Measurements from ENCODE around the gene HPS4. TPM values are rescaled to one million over a fixed set of nuclear protein-coding genes. Genes with fewer than 3 reads are reported as not detected.
"Not testable (repeated sequence)": the region's sequence is repeated elsewhere in the genome, so short reads cannot be mapped to it uniquely, and the experiment has no call there.

The HPS4 gene
- total RNA-seq, 1 experiment from 2014 or later: 43.1 TPM

DNA sequence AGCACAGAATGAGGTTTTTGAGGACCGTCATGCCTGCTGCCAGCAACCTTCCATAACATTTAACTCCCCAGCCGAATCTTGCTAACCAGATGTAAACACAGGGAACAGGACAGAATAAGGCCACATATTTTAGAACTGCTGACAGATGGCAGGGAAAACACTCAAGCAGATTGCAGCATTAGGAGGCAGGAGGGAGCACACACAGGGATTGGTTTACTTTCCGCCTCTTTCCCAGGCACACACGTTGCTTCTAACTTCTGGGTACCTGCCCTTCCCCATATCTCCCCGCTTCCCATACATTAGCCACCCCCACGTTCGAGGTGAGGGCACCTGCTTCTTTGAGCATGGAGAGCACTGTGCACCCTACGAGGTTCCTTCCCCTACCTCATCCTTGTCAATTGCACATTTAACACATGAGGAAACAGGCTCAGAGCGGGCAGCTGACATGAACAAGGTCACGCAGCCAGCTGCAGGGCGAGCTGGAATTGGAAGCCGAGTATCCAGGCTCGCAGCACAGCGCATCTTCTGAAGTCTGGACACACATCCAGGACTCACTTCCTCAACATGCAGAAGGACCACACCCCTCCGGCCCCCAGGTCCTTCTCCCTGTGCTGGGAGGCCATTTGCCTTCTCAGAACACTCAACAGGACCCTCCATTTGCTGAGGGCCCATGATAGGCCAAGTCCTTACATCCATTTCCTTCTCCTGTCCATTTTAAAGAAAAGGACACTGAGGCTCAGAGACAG is 35.8 kb downstream of the HPS4 start:
- DNase-seq: no peak
- Histone ChIP-seq H3K27me3 (ENCODE audit: control insufficient read depth, insufficient read depth, low read length) (no peaks in the 10 kb centered on the region), H3K4me3 (ENCODE audit: insufficient read depth, low read depth, low read length) (no peak overlapping the region), H3K36me3 (replicated peaks; ENCODE audit: control insufficient read depth, insufficient read depth, low read length) (peaks cover 3% of the 10 kb centered on the region)

DNA sequence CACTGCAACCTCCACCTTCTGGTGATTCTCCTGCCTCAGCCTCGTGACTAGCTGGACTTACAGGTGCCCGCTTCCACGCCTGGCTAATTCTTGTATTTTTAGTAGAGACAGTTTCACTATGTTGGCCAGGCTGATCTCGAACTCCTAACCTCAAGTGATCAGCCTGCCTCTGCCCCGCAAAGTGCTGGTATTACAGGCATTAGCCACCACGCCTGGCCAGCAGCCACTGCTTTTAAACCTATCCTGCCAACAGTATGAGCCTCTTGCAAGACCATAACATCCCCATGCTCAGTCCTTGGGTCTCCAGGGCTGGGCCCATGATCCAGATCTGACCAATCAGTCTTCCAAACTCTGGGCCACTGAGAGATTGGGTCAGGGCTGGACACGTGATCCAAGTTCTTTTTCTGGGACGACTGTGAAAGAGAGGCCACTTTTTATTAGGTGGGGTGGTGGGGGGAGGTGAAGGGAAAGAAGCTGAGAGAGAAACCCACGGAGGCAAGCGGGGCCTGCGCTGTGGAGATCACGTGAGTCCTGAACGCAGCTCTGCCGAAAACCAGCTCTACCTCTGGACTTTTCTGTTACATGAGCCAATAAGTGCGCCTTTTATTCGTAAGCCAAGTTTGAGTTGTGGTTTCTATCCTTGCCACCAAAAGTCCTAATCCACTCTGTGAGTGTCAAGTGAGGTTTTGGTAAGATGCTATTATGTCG is 36.6 kb downstream of the HPS4 start:
- no peak overlapping the region for H3K4me3 ChIP-seq (ENCODE audit: insufficient read depth, low read depth, low read length)
- H3K27me3 ChIP-seq (ENCODE audit: control insufficient read depth, insufficient read depth, low read length): no peaks in the 10 kb centered on the region
- DNase-seq: no peak
- peaks cover 3% of the 10 kb centered on the region for H3K36me3 ChIP-seq (replicated peaks; ENCODE audit: control insufficient read depth, insufficient read depth, low read length)

- no peak overlapping the region for H3K4me3 ChIP-seq (ENCODE audit: insufficient read depth, low read depth, low read length)
- no peaks in the 10 kb centered on the region; the same call in 1 of the 2 replicates for H3K36me3 ChIP-seq (replicated peaks; ENCODE audit: control insufficient read depth, insufficient read depth, low read length)
- no peaks in the 10 kb centered on the region for H3K27me3 ChIP-seq (ENCODE audit: control insufficient read depth, insufficient read depth, low read length)
- DNase-seq: no peak
These were observed 37.9 kb downstream of the HPS4 start for GRCh38 chr22:26445577-26446275.

- H3K27me3 ChIP-seq (ENCODE audit: control insufficient read depth, insufficient read depth, low read length): no peaks in the 10 kb centered on the region
- DNase-seq: no peak
- H3K36me3 ChIP-seq (replicated peaks; ENCODE audit: control insufficient read depth, insufficient read depth, low read length): no peaks in the 10 kb centered on the region; the same call in 1 of the 2 replicates
- H3K4me3 ChIP-seq (ENCODE audit: insufficient read depth, low read depth, low read length): no peak overlapping the region
These were observed 38.8 kb downstream of the HPS4 start for GRCh38 chr22:26444777-26445176.

GRCh38 chr22:26443901-26444690 is 39.5 kb downstream of the HPS4 start:
- Histone ChIP-seq H3K27me3 (ENCODE audit: control insufficient read depth, insufficient read depth, low read length) (no peaks in the 10 kb centered on the region), H3K36me3 (replicated peaks; ENCODE audit: control insufficient read depth, insufficient read depth, low read length) (no peaks in the 10 kb centered on the region; the same call in 1 of the 2 replicates), H3K4me3 (ENCODE audit: insufficient read depth, low read depth, low read length) (no peak overlapping the region)
- no peak for DNase-seq

DNA sequence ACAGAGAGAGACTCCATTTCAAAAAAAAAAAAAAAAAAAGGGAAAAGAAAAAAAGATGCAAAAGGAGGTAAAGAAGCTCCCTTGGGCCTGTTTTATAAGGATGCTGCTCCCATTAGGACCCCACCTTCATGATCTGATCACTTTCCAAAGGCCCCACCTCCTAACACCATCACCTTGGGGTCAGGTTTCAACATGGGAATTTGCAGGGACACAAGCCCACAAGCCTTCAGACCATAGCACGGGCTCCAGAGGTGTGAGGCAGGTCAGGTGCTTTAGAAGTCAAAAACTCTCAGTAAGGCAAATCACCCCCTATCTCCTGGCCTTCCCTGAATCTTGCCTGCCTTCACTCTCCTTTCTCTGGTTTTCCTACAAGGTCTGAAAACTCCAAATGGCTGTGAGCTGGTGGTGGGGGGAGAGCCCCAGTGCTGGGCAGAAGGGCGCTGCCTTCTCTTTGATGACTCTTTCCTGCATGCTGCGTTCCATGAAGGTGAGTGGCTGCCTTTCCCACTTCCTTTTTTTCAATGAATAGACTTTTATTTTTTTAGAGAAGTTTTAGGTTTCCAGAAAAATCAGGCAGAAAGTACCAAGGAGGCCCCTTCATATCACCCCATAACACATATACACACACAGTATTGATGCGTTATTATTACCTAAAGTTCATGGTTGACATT is 41.4 kb downstream of the HPS4 start:
- no peaks in the 10 kb centered on the region for H3K27me3 ChIP-seq (ENCODE audit: control insufficient read depth, insufficient read depth, low read length)
- no peak for DNase-seq
- no peak overlapping the region for H3K4me3 ChIP-seq (ENCODE audit: insufficient read depth, low read depth, low read length)
- no peaks in the 10 kb centered on the region; the same call in none of the 2 replicates for H3K36me3 ChIP-seq (replicated peaks; ENCODE audit: control insufficient read depth, insufficient read depth, low read length)

GRCh38 chr22:26439559-26439958 is 44.0 kb downstream of the HPS4 start:
- H3K27me3 ChIP-seq (ENCODE audit: control insufficient read depth, insufficient read depth, low read length): no peaks in the 10 kb centered on the region
- no peak for DNase-seq

GRCh38 chr22:26438776-26439175 is 44.8 kb downstream of the HPS4 start:
- not testable (repeated sequence) for H3K36me3 ChIP-seq (replicated peaks; ENCODE audit: control insufficient read depth, insufficient read depth, low read length); H3K4me3 ChIP-seq (ENCODE audit: insufficient read depth, low read depth, low read length); DNase-seq; H3K27me3 ChIP-seq (ENCODE audit: control insufficient read depth, insufficient read depth, low read length)

More at GRCh38 chr22:26439559-26439958, 44.0 kb downstream of the HPS4 start:
- no peaks in the 10 kb centered on the region; the same call in none of the 2 replicates for H3K36me3 ChIP-seq (replicated peaks; ENCODE audit: control insufficient read depth, insufficient read depth, low read length)
- no peak overlapping the region for H3K4me3 ChIP-seq (ENCODE audit: insufficient read depth, low read depth, low read length)

- Histone ChIP-seq H3K36me3 (replicated peaks; ENCODE audit: control insufficient read depth, insufficient read depth, low read length) (no peaks in the 10 kb centered on the region; the same call in 1 of the 2 replicates), H3K27me3 (ENCODE audit: control insufficient read depth, insufficient read depth, low read length) (no peaks in the 10 kb centered on the region), H3K4me3 (ENCODE audit: insufficient read depth, low read depth, low read length) (no peak overlapping the region)
- peak; percentile 70 for DNase-seq
These were observed 45.7 kb downstream of the HPS4 start for GRCh38 chr22:26437694-26438392.

DNA sequence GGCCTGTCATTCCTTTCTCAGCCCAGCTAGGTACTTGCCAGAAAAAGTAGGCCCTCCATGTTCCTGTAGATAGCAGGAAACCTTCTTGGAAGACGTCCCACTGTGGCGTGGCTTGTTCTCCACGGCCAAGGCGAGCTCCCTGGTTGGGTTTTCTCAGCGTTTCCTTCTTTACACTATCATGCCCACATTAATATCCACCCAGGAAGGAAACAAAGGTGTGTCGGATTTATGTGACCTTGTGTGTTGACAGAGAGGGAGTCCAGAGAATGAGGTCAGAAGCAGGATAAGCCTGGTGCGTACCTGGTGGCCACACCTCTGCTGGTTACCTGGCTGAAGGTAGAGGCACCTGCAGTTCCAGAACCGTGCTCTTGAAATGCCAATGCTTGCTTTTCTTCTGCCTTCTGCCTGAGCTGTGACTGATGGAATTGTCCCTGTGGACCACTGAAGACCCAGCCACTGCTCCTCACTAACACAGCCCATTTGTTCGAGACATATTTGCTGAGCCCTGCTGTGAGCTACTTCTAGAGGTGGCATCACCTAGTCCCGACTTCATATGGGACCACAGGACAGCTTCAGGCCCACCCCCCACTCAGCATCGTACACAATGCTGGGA is 46.6 kb downstream of the HPS4 start:
- Histone ChIP-seq H3K27me3 (ENCODE audit: control insufficient read depth, insufficient read depth, low read length) (no peaks in the 10 kb centered on the region), H3K4me3 (ENCODE audit: insufficient read depth, low read depth, low read length) (no peak overlapping the region), H3K36me3 (replicated peaks; ENCODE audit: control insufficient read depth, insufficient read depth, low read length) (no peaks in the 10 kb centered on the region; the same call in 1 of the 2 replicates)
- no peak for DNase-seq

- no peaks in the 10 kb centered on the region; the same call in 1 of the 2 replicates for H3K36me3 ChIP-seq (replicated peaks; ENCODE audit: control insufficient read depth, insufficient read depth, low read length)
These were observed 48.1 kb downstream of the HPS4 start for GRCh38 chr22:26435327-26436093.

GRCh38 chr22:26433805-26434204 is 49.8 kb downstream of the HPS4 start:
- Histone ChIP-seq H3K27me3 (ENCODE audit: control insufficient read depth, insufficient read depth, low read length) (peaks cover 5% of the 10 kb centered on the region; the same call in 1 of the 2 replicates), H3K4me3 (ENCODE audit: insufficient read depth, low read depth, low read length) (no peak overlapping the region), H3K36me3 (replicated peaks; ENCODE audit: control insufficient read depth, insufficient read depth, low read length) (no peaks in the 10 kb centered on the region; the same call in 1 of the 2 replicates)
- DNase-seq: no peak

More at GRCh38 chr22:26435327-26436093, 48.1 kb downstream of the HPS4 start:
- DNase-seq: no peak
- Histone ChIP-seq H3K27me3 (ENCODE audit: control insufficient read depth, insufficient read depth, low read length) (no peaks in the 10 kb centered on the region), H3K4me3 (ENCODE audit: insufficient read depth, low read depth, low read length) (no peak overlapping the region)

All from H7 (cell line).